Peyer's patch (tissue), 4 donors: ENCODE results near the gene TMEM37.

Experiments
- POLR2A ChIP-seq, 2 donors: fragments of 450-650 bp; IDR thresholded peaks; one replicate each; pipeline ENCODE4 v1.5.1; 2017; ENCODE audit warnings: antibody characterized with exemption in 2 of 2, mild to moderate bottlenecking in 2 of 2, moderate library complexity in 2 of 2
- TF ChIP-seq, protein P1 (sequence below), 6 experiments: fragments of 450-650 bp in 4 of 6; fragments of 200-600 bp in 2 of 6; sonication (generic) in 1 of 6; IDR thresholded peaks; one replicate each; pipeline ENCODE4 v1.5.1; 2017 to 2019; ENCODE audit warnings: antibody characterized with exemption in 6 of 6, mild to moderate bottlenecking in 3 of 6, moderate library complexity in 1 of 6

DNA sequence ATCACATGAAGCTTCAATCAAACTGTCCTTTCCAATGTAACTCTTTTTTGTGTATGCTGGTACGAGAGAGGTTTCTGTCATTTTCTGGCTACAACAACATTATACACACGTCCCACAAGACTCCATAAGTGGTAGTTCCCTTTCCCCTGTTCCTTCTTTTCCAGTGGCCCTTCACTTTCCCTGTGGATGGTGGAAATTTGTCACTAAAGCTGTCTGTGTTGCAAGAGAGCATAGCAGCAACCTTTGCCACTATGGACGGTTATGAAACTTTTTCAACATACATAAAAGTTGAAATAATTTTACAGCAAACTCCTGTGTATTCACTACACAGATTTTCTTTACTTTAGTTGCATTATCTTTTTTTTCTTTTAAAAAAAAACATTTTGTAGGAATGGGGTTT, 46.2 kb upstream of the TMEM37 start:
- no peak for TF ChIP-seq POLR2A (IDR thresholded peaks at IDR 0.05)
- TF ChIP-seq, protein P1, sequence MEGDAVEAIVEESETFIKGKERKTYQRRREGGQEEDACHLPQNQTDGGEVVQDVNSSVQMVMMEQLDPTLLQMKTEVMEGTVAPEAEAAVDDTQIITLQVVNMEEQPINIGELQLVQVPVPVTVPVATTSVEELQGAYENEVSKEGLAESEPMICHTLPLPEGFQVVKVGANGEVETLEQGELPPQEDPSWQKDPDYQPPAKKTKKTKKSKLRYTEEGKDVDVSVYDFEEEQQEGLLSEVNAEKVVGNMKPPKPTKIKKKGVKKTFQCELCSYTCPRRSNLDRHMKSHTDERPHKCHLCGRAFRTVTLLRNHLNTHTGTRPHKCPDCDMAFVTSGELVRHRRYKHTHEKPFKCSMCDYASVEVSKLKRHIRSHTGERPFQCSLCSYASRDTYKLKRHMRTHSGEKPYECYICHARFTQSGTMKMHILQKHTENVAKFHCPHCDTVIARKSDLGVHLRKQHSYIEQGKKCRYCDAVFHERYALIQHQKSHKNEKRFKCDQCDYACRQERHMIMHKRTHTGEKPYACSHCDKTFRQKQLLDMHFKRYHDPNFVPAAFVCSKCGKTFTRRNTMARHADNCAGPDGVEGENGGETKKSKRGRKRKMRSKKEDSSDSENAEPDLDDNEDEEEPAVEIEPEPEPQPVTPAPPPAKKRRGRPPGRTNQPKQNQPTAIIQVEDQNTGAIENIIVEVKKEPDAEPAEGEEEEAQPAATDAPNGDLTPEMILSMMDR (IDR thresholded peaks at IDR 0.05) = no peak
